Right renal cortex interstitium (tissue), 3 donors: ENCODE results near the gene DLG2. TPM values are rescaled to one million over a fixed set of nuclear protein-coding genes. Genes with fewer than 3 reads are reported as not detected.
"Not testable (repeated sequence)": the region's sequence is repeated elsewhere in the genome, so short reads cannot be mapped to it uniquely, and the experiment has no call there.

Experiments
- DNase-seq, 3 donors: peaks; one replicate each; pipeline ENCODE4 v3.0.0-alpha.2; 2013; ENCODE audit warnings: low read depth in 3 of 3, low spot score in 2 of 3
- polyA plus RNA-seq, 3 donors: library from polyadenylated mRNA; unstranded; fragments of 120-200 nt; gene quantifications; one replicate each; pipeline ENCODE4 v1.2.1, GENCODE V29; 2013; ENCODE audit not compliant: insufficient read length in 3 of 3

DLG2 gene
- polyA plus RNA-seq, 3 donors, result 11.5 to 14.0 (median 13.3) TPM

GRCh38 chr11:85475660-85476517, 151.3 kb downstream of the DLG2 start:
- DNase-seq, result no peak

GRCh38 chr11:85472953-85473352, 154.2 kb downstream of the DLG2 start:
- no peak for DNase-seq

GRCh38 chr11:85464283-85464682, 162.9 kb downstream of the DLG2 start:
- no peak for DNase-seq

- DNase-seq, result no peak
These were observed 167.8 kb downstream of the DLG2 start for GRCh38 chr11:85459304-85459703.

- no peak for DNase-seq
These were observed 182.7 kb downstream of the DLG2 start for GRCh38 chr11:85444479-85444878.

GRCh38 chr11:85440273-85440672, 186.9 kb downstream of the DLG2 start:
- no peak for DNase-seq

GRCh38 chr11:85438328-85438727, 188.8 kb downstream of the DLG2 start:
- DNase-seq, result no peak

GRCh38 chr11:85431319-85431718, 195.8 kb downstream of the DLG2 start:
- DNase-seq, result no peak

GRCh38 chr11:85423794-85424193, 203.3 kb downstream of the DLG2 start:
- no peak for DNase-seq

- DNase-seq, result no peak
These were observed 203.8 kb downstream of the DLG2 start for GRCh38 chr11:85423316-85423715.

GRCh38 chr11:85414175-85414574, 213.0 kb downstream of the DLG2 start:
- DNase-seq, result no peak

- no peak for DNase-seq
These were observed 219.5 kb downstream of the DLG2 start for GRCh38 chr11:85407648-85408047.

- no peak for DNase-seq
These were observed 220.3 kb downstream of the DLG2 start for GRCh38 chr11:85406841-85407240.

- DNase-seq, result no peak
These were observed 220.8 kb downstream of the DLG2 start for GRCh38 chr11:85406316-85406715.

- not testable (repeated sequence) for DNase-seq
These were observed 231.6 kb downstream of the DLG2 start for GRCh38 chr11:85395515-85396055.

- no peak for DNase-seq
These were observed 232.9 kb downstream of the DLG2 start for GRCh38 chr11:85394283-85394682.

GRCh38 chr11:85391141-85391540, 236.0 kb downstream of the DLG2 start:
- no peak for DNase-seq

GRCh38 chr11:85385547-85385946, 241.6 kb downstream of the DLG2 start:
- DNase-seq, result no peak

- DNase-seq, result no peak
These were observed 242.0 kb downstream of the DLG2 start for GRCh38 chr11:85385111-85385510.

- DNase-seq, result no peak
These were observed 248.1 kb downstream of the DLG2 start for GRCh38 chr11:85379066-85379465.

GRCh38 chr11:85377901-85378300, 249.2 kb downstream of the DLG2 start:
- DNase-seq, result no peak

- DNase-seq, result no peak
These were observed 267.3 kb downstream of the DLG2 start for GRCh38 chr11:85359859-85360258.
